Nucleus accumbens (tissue), 56 donors: ENCODE data around the gene HSPA12B.

Experiments
- DNase-seq, 56 donors: peaks; one replicate each; lab custom pipeline; 2025; lab: John Stamatoyannopoulos, UW

Gene HSPA12B

GRCh38 chr20:3744037-3744436 lies 11.6 kb downstream of the HSPA12B start:
- DNase-seq, result no peak

GRCh38 chr20:3744806-3745685 lies 12.6 kb downstream of the HSPA12B start:
- DNase-seq, result peak in 18 of 56 donors; percentile 12 to 71 (median 36)

GRCh38 chr20:3745686-3746173 lies 13.2 kb downstream of the HSPA12B start:
- DNase-seq, result no peak

- DNase-seq, result no peak
Measured at GRCh38 chr20:3747471-3747870, 15.0 kb downstream of the HSPA12B start.

- DNase-seq, result no peak
Measured at GRCh38 chr20:3748073-3748472, 15.6 kb downstream of the HSPA12B start.

GRCh38 chr20:3749087-3749688 lies 16.7 kb downstream of the HSPA12B start:
- DNase-seq, result no peak

GRCh38 chr20:3749689-3750531 lies 17.4 kb downstream of the HSPA12B start:
- DNase-seq, result peak in 16 of 56 donors; percentile 8 to 57 (median 30)

- DNase-seq, result no peak
Measured at GRCh38 chr20:3751305-3751674, 18.8 kb downstream of the HSPA12B start.

- peak in 10 of 56 donors; percentile 5 to 41 (median 18) for DNase-seq
Measured at GRCh38 chr20:3751675-3752385, 19.3 kb downstream of the HSPA12B start.

- DNase-seq, result peak in 1 of 56 donors; percentile 14
Measured at GRCh38 chr20:3752386-3752759, 19.9 kb downstream of the HSPA12B start.

GRCh38 chr20:3753098-3753497 lies 20.6 kb downstream of the HSPA12B start:
- DNase-seq, result peak in 33 of 56 donors; percentile 5 to 72 (median 33)

- DNase-seq, result peak in 3 of 56 donors; percentile 7 to 46 (median 29)
Measured at GRCh38 chr20:3753501-3754275, 21.2 kb downstream of the HSPA12B start.

GRCh38 chr20:3754276-3754630 lies 21.8 kb downstream of the HSPA12B start:
- peak in 2 of 56 donors; percentile 15 to 36 for DNase-seq

- DNase-seq, result no peak
Measured at GRCh38 chr20:3755269-3755668, 22.8 kb downstream of the HSPA12B start.

- DNase-seq, result peak in 5 of 56 donors; percentile 10 to 36 (median 25)
Measured at GRCh38 chr20:3755814-3756480, 23.5 kb downstream of the HSPA12B start.

- no peak for DNase-seq
Measured at GRCh38 chr20:3757268-3757667, 24.8 kb downstream of the HSPA12B start.

- no peak for DNase-seq
Measured at GRCh38 chr20:3758566-3758965, 26.1 kb downstream of the HSPA12B start.

- no peak for DNase-seq
Measured at GRCh38 chr20:3759316-3759823, 26.9 kb downstream of the HSPA12B start.

GRCh38 chr20:3759884-3760283 lies 27.4 kb downstream of the HSPA12B start:
- no peak for DNase-seq
